HepG2 (cell line): ENCODE measurements around the gene ARHGEF1. TPM values are rescaled to one million over a fixed set of nuclear protein-coding genes. Genes with fewer than 3 reads are reported as not detected.

ENCODE experiments used
- ATAC-seq: fragments of 200-7000 bp; cut with Tn5 transposase; 3 replicates; pipeline ENCODE4 v1.9.1; 2020; ENCODE audit warnings: mild to moderate bottlenecking, moderate library complexity
- BruUV-seq: library from RNA; stranded (reverse); fragments of 400-500 nt; replicated peaks from 2 replicates; lab custom pipeline; 2021; lab: Mats Ljungman, UMichigan
- CTCF ChIA-PET: fragments of 300-600 bp; formaldehyde crosslinking; extraction: SDS; loops from one replicate; lab custom pipeline; 2021; ENCODE audit warnings: low total read pairs, inconsistent platforms, low intra/inter-chr PET ratio; lab: Yijun Ruan, JAX
- POLR2A ChIA-PET: fragments of 350-600 bp; sonication (Branson Sonifier 250); formaldehyde crosslinking; loops from one replicate; lab custom pipeline; 2020; ENCODE audit warnings: antibody characterized with exemption, inconsistent platforms; lab: Yijun Ruan, JAX
- DNase-seq: peaks from one replicate; pipeline ENCODE4 v3.0.0-alpha.2; 2015; ENCODE audit warnings: low spot score
- FAIRE-seq: peaks from 3 replicates; lab custom pipeline; 2011; peaks lifted over from hg19 to GRCh38; lab: Jason Lieb, UNC
- H2AFZ ChIP-seq: one replicate; pipeline ENCODE4 v1.6.1; 2011; ENCODE audit warnings: low read length, inconsistent platforms
- H3K27ac ChIP-seq: fragments of 300-600 bp; 3 replicates; pipeline ENCODE4 v1.8.0; 2011; ENCODE audit warnings: mixed run types, mild to moderate bottlenecking, mixed read lengths, low read length, inconsistent platforms; ENCODE audit not compliant: insufficient read depth; ENCODE audit errors: extremely low read length
- H3K27me3 ChIP-seq, 2 experiments: fragments of 200-600 bp in 1 of 2; 2 replicates in 1 of 2; 3 replicates in 1 of 2; pipeline versions ENCODE4 v1.6.0 to v1.8.0; 2011; ENCODE audit warnings: low read length in 2 of 2, mild to moderate bottlenecking in 2 of 2, moderate library complexity in 2 of 2, inconsistent platforms in 1 of 2; ENCODE audit not compliant: insufficient read depth in 2 of 2, control insufficient read depth in 1 of 2
- H3K36me3 ChIP-seq, 2 experiments: fragments of 200-600 bp in 1 of 2; replicated peaks in 1 of 2; 2 replicates in 1 of 2; 3 replicates in 1 of 2; pipeline versions ENCODE4 v1.5.1 to v1.8.0; 2011; ENCODE audit warnings: low read length in 2 of 2, inconsistent platforms in 1 of 2; ENCODE audit not compliant: insufficient read depth in 2 of 2, control insufficient read depth in 1 of 2
- H3K4me1 ChIP-seq: 2 replicates; pipeline ENCODE4 v1.5.1; 2012; ENCODE audit warnings: low read length, inconsistent platforms; ENCODE audit not compliant: insufficient read depth
- H3K4me2 ChIP-seq: 2 replicates; pipeline ENCODE4 v1.6.0; 2011; ENCODE audit warnings: low read depth, low read length, inconsistent platforms
- H3K4me3 ChIP-seq, 3 experiments: fragments of 200-600 bp in 1 of 3; sonication (generic), shearing (Covaris generic) in 1 of 3; replicated peaks in 1 of 3; 2 replicates each; pipeline ENCODE4 v1.5.1; 2011 to 2016; ENCODE audit warnings: low read length in 3 of 3, inconsistent platforms in 2 of 3, low read depth in 2 of 3, mild to moderate bottlenecking in 2 of 3, control low read depth in 1 of 3, mixed read lengths in 1 of 3; ENCODE audit not compliant: insufficient read depth in 1 of 3
- H3K79me2 ChIP-seq: one replicate; pipeline ENCODE4 v1.6.1; 2011; ENCODE audit warnings: low read length, inconsistent platforms; ENCODE audit not compliant: insufficient read depth
- H3K9ac ChIP-seq: 2 replicates; pipeline ENCODE4 v1.6.0; 2011; ENCODE audit warnings: mild to moderate bottlenecking, low read depth, low read length, inconsistent platforms; ENCODE audit not compliant: insufficient read depth
- H3K9me3 ChIP-seq: 2 replicates; pipeline ENCODE4 v1.5.1; 2012; ENCODE audit warnings: mild to moderate bottlenecking, low read length
- H4K20me1 ChIP-seq: 2 replicates; pipeline ENCODE4 v1.6.0; 2011; ENCODE audit warnings: inconsistent platforms, mild to moderate bottlenecking, low read length, moderate library complexity; ENCODE audit not compliant: insufficient read depth
- BORCS8-MEF2B ChIP-seq: sonication (generic); formaldehyde crosslinking; IDR thresholded peaks from 2 replicates; pipeline ENCODE4 v1.8.0; 2022; ENCODE audit warnings: mild to moderate bottlenecking, missing genetic modification reagents
- DNMT1 ChIP-seq: sonication (generic); formaldehyde crosslinking; IDR thresholded peaks from 2 replicates; pipeline ENCODE4 v1.5.1; 2020; ENCODE audit warnings: mild to moderate bottlenecking, missing genetic modification reagents
- FOXA1 ChIP-seq, 2 experiments: fragments of 450-650 bp in 1 of 2; sonication (generic) in 1 of 2; formaldehyde crosslinking in 1 of 2; IDR thresholded peaks; 2 replicates each; pipeline versions ENCODE4 v1.4.0 to v1.6.1; 2016 to 2020; ENCODE audit warnings: missing genetic modification reagents in 1 of 2
- KDM1A ChIP-seq: IDR thresholded peaks from 2 replicates; pipeline ENCODE4 v1.6.1; 2016; ENCODE audit warnings: missing compliant biosample characterization
- KDM3A ChIP-seq: IDR thresholded peaks from 2 replicates; pipeline ENCODE4 v1.6.1; 2018; ENCODE audit warnings: low read depth, missing compliant biosample characterization
- KMT2B ChIP-seq: IDR thresholded peaks from 2 replicates; pipeline ENCODE4 v1.6.1; 2016; ENCODE audit warnings: missing genetic modification reagents, missing compliant biosample characterization
- NFYC ChIP-seq: IDR thresholded peaks from 2 replicates; pipeline ENCODE4 v1.6.1; 2016; ENCODE audit warnings: missing genetic modification reagents, missing compliant biosample characterization
- PLRG1 ChIP-seq: fragments of 450-650 bp; conservative IDR thresholded peaks from 2 replicates; pipeline ENCODE4 v1.6.1; 2016
- RBM39 ChIP-seq: fragments of 200-400 bp; formaldehyde crosslinking; IDR thresholded peaks from one replicate; pipeline ENCODE4 v1.6.1; 2018; ENCODE audit warnings: antibody characterized with exemption, mild to moderate bottlenecking, low read depth, low read length; ENCODE audit not compliant: poor library complexity, severe bottlenecking
- TIGD3 ChIP-seq: sonication (generic); formaldehyde crosslinking; IDR thresholded peaks from 2 replicates; pipeline ENCODE4 v1.5.1; 2020; ENCODE audit warnings: mild to moderate bottlenecking, missing genetic modification reagents, borderline replicate concordance
- ZMYM3 ChIP-seq: sonication (generic); formaldehyde crosslinking; IDR thresholded peaks from 2 replicates; pipeline ENCODE4 v1.5.1; 2020; ENCODE audit warnings: mild to moderate bottlenecking, missing genetic modification reagents
- ZNF251 ChIP-seq: sonication (generic); formaldehyde crosslinking; IDR thresholded peaks from 2 replicates; pipeline ENCODE4 v1.9.0; 2021; ENCODE audit warnings: mild to moderate bottlenecking, missing genetic modification reagents
- ZNF431 ChIP-seq: sonication (generic); formaldehyde crosslinking; IDR thresholded peaks from 2 replicates; pipeline ENCODE4 v1.9.0; 2022; ENCODE audit warnings: missing genetic modification reagents, low read depth, mild to moderate bottlenecking, borderline replicate concordance
- ZNF629 ChIP-seq: sonication (generic); formaldehyde crosslinking; conservative IDR thresholded peaks from 2 replicates; pipeline ENCODE4 v1.5.0; 2020; ENCODE audit warnings: missing genetic modification reagents
- whole genome bisulfite sequencing: methylation state at CpG from one replicate; pipeline ENCODE4 v1.1.6; 2017; ENCODE audit warnings: low lambda C conversion rate; 5-methylcytosine and 5-hydroxymethylcytosine counted together
- in situ Hi-C: cut with HindIII; loops from 2 replicates; pipeline ENCODE4 v1.10.0; 2017; ENCODE audit warnings: low pct_unique_long_range_greater_than_20kb; ENCODE audit not compliant: extremely low pct_ligation_motif_present
- intact Hi-C: fragments of 100-400 bp; cut with micrococcal nuclease; formaldehyde crosslinking; loops from one replicate; pipeline ENCODE4 v1.10.0; 2022; ENCODE audit not compliant: unreplicated experiment
- polyA plus RNA-seq, 8 experiments: library from polyadenylated mRNA; depleted of rRNA in 3 of 8; stranded (reverse) in 7 of 8; unstranded in 1 of 8; fragments of >200 nt; fragmentation: Illumina TruSeq in 4 of 8; extraction: Trizol in 4 of 8; gene quantifications; 2 replicates each; pipeline versions ENCODE4 v1.2.1 to v1.2.3, GENCODE V29; 2011 to 2016; ENCODE audit warnings: low read depth in 4 of 8, missing spikeins in 1 of 8, mixed read lengths in 1 of 8; ENCODE audit not compliant: insufficient read depth in 1 of 8
- total RNA-seq, 5 experiments: library from RNA; depleted of rRNA; stranded (reverse); fragments of >200 nt; fragmentation: Illumina TruSeq; extraction: Trizol; gene quantifications; 2 replicates each; pipeline ENCODE4 v1.2.3, GENCODE V29; 2016; ENCODE audit warnings: low read depth in 1 of 5
- TF ChIP-seq, protein P1 (sequence below): sonication (generic); formaldehyde crosslinking; IDR thresholded peaks from 2 replicates; pipeline ENCODE4 v1.4.0; 2020; ENCODE audit warnings: mild to moderate bottlenecking, missing genetic modification reagents

ARHGEF1 gene
- total and polyA plus RNA-seq, 2 of the 13 experiments (the other 11 are each of a cell fraction or from before 2014, with no cell fraction given): 33.7 to 34.7 TPM

DNA sequence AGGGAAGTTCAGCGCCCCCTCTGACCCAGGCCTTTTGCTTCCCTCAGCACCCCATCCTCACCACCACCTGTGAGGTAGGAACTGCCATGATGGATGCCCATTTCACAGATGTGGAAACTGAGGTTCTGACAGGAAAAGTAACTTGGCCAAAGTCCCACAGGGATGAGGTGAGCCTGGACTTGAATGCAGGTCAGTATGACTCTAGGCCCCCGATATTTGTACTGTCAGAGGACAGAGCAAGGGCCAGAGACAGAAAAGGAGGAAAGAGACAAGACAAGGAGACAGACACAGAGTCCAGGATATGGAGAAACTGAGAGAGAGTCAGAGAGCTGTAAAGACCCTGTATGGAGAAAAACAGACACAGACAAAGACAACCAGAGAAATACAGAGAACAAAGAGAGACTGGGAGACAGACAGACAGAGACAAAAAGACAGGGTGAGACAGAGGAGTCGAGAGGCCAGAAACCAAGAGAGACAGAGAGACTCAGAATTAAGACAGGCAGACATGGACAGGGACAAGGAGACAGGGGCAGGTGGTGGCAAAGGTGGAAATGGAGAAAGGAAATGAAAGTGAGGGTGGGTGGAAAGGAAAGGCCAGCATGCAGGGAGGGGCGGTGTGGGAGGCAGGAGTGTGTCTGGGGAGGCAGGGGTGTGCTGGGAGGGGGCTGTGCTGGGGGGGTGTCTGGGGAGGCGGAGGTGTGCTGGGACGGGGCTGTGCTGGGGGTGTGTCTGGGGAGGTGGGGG is 40.2 kb downstream of the ARHGEF1 start:
- Histone ChIP-seq H3K4me2 (no peak overlapping the region), H3K27ac (no peak overlapping the region), H3K4me3 (no peak overlapping the region), H3K4me1 (no peaks in the 10 kb centered on the region), H3K79me2 (no peaks in the 10 kb centered on the region), H4K20me1 (no peaks in the 10 kb centered on the region), H3K36me3 (no peaks in the 10 kb centered on the region), H3K27me3 (peaks cover 3 to 58% of the 10 kb centered on the region in 2 experiments; a peak in 4 of 5 replicates), H3K9ac (no peak overlapping the region), H3K9me3 (no peaks in the 10 kb centered on the region), H2AFZ (no peak overlapping the region)
- DNase-seq (no peak), ATAC-seq (no peak), FAIRE-seq (no peak)
- in situ Hi-C loops: no loop called here
- ChIA-PET POLR2A (no interaction called here), CTCF (no interaction called here)
- intact Hi-C loops: no loop called here
- TF ChIP-seq KMT2B (CRISPR knock-in tag): no peak
- TF ChIP-seq ZNF629 (CRISPR knock-in tag): peak; percentile 91
- no peak for TF ChIP-seq TIGD3 (CRISPR knock-in tag)
- no peak for TF ChIP-seq FOXA1 (IDR thresholded peaks at IDR 0.05)
- no peak for TF ChIP-seq FOXA1 (CRISPR knock-in tag; IDR thresholded peaks at IDR 0.05)
- no peak for TF ChIP-seq RBM39
- TF ChIP-seq NFYC (CRISPR knock-in tag): no peak
- 0 out of 2 replicates have a peak, but pooled peaks have one; percentile 38 for TF ChIP-seq PLRG1
- no peak for TF ChIP-seq ZNF251 (CRISPR knock-in tag)
- 0 out of 2 replicates have a peak, but pooled peaks have one; percentile 39 for TF ChIP-seq KDM1A
- TF ChIP-seq ZMYM3: peak; percentile 79
- no peak for TF ChIP-seq ZNF431 (CRISPR knock-in tag)
- TF ChIP-seq KDM3A: no peak
- no peak for TF ChIP-seq DNMT1 (CRISPR knock-in tag)
- TF ChIP-seq BORCS8-MEF2B (CRISPR knock-in tag): no peak
- TF ChIP-seq, protein P1, sequence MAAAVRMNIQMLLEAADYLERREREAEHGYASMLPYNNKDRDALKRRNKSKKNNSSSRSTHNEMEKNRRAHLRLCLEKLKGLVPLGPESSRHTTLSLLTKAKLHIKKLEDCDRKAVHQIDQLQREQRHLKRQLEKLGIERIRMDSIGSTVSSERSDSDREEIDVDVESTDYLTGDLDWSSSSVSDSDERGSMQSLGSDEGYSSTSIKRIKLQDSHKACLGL (CRISPR knock-in tag): no peak
- 18% methylated on average over 6 of the region's 6 CpGs for WGBS
- BruUV-seq: no TSS peak
